GM19099 (cell line): ENCODE data around the gene FSD2.
A peak's percentile ranks its signal among the peaks of the same experiment; 100 is the strongest.

Experiments
- POLR2A ChIP-seq: IDR thresholded peaks from 3 replicates; pipeline ENCODE4 v1.6.1; 2011; ENCODE audit warnings: low read depth; ENCODE audit not compliant: insufficient read length; ENCODE audit errors: extremely low read depth

FSD2 gene

GRCh38 chr15:82838096-82838735 is 32.3 kb upstream of the FSD2 start:
- no peak for TF ChIP-seq POLR2A

- no peak for TF ChIP-seq POLR2A
Measured at GRCh38 chr15:82835391-82835917, 29.6 kb upstream of the FSD2 start.

GRCh38 chr15:82833362-82833682 is 27.5 kb upstream of the FSD2 start:
- TF ChIP-seq POLR2A = no peak

- peak; percentile 18 for TF ChIP-seq POLR2A
Measured at GRCh38 chr15:82832601-82833361, 26.9 kb upstream of the FSD2 start.

GRCh38 chr15:82831894-82832600 is 26.2 kb upstream of the FSD2 start:
- TF ChIP-seq POLR2A = no peak

GRCh38 chr15:82830427-82831173 is 24.7 kb upstream of the FSD2 start:
- TF ChIP-seq POLR2A = no peak

GRCh38 chr15:82829234-82829633 is 23.4 kb upstream of the FSD2 start:
- no peak for TF ChIP-seq POLR2A

- TF ChIP-seq POLR2A = no peak
Measured at GRCh38 chr15:82828075-82828474, 22.2 kb upstream of the FSD2 start.

- TF ChIP-seq POLR2A = no peak
Measured at GRCh38 chr15:82823049-82823448, 17.2 kb upstream of the FSD2 start.

GRCh38 chr15:82820128-82820527 is 14.3 kb upstream of the FSD2 start:
- TF ChIP-seq POLR2A = no peak

GRCh38 chr15:82812994-82813393 is 7.1 kb upstream of the FSD2 start:
- TF ChIP-seq POLR2A = no peak

GRCh38 chr15:82810890-82811426 is 5.1 kb upstream of the FSD2 start:
- TF ChIP-seq POLR2A = no peak

GRCh38 chr15:82810061-82810889 is 4.4 kb upstream of the FSD2 start:
- no peak for TF ChIP-seq POLR2A
